ENCODE results near the gene COPZ1. TPM values are rescaled to one million over a fixed set of nuclear protein-coding genes. Genes with fewer than 3 reads are reported as not detected.
A peak's percentile ranks its signal among the peaks of the same experiment; 100 is the strongest.

COPZ1 gene
- total and polyA plus RNA-seq, 9 of the 15 experiments (the other 6 are each of a cell fraction or from before 2014, with no cell fraction given) = 137 to 487 (median 233) TPM

GRCh38 chr12:54306925-54307741 lies 17.8 kb upstream of the COPZ1 start (continued):
- peak; percentile 64; the same call in 1 of the 2 replicates for TF ChIP-seq CREB3L1 (IDR thresholded peaks at IDR 0.05; ENCODE audit: borderline replicate concordance, low read depth)
- TF ChIP-seq SMAD2 (IDR thresholded peaks at IDR 0.05; ENCODE audit: low read depth, low read length) = no peak
- TF ChIP-seq EGR1 (conservative IDR thresholded peaks at IDR 0.05) = no peak
- TF ChIP-seq CBFA2T3 (IDR thresholded peaks at IDR 0.05) = peak; percentile 58
- no peak for TF ChIP-seq ZBTB17 (CRISPR knock-in tag; IDR thresholded peaks at IDR 0.05)
- peak; percentile 85 for TF ChIP-seq CCNT2 (IDR thresholded peaks at IDR 0.05; ENCODE audit: borderline replicate concordance, extremely low read depth, insufficient read length, low read depth, low read length)
- no peak for TF ChIP-seq ZFP91 (CRISPR knock-in tag; IDR thresholded peaks at IDR 0.05)
- no peak for TF ChIP-seq ZNF436 (CRISPR knock-in tag; IDR thresholded peaks at IDR 0.05)
- peak; percentile 41; the same call in 1 of the 2 replicates for TF ChIP-seq ELF4 (CRISPR knock-in tag; IDR thresholded peaks at IDR 0.05)
- TF ChIP-seq CREBBP (IDR thresholded peaks at IDR 0.05; ENCODE audit: low read depth, low read length) = no peak
- no peak for TF ChIP-seq CHCHD3 (CRISPR knock-in tag; IDR thresholded peaks at IDR 0.05)
- TF ChIP-seq ZNF239 (CRISPR knock-in tag; IDR thresholded peaks at IDR 0.05) = no peak; the same call in 1 of the 2 replicates
- TF ChIP-seq LARP7 (IDR thresholded peaks at IDR 0.05) = no peak
- TF ChIP-seq CTBP1 (IDR thresholded peaks at IDR 0.05; ENCODE audit: borderline replicate concordance) = peak; percentile 99
- no peak for TF ChIP-seq ZNF764 (CRISPR knock-in tag; IDR thresholded peaks at IDR 0.05; ENCODE audit: low read depth)
- no peak for TF ChIP-seq ZNF140 (CRISPR knock-in tag; IDR thresholded peaks at IDR 0.05)
- no peak for TF ChIP-seq GABPA (tag; conservative IDR thresholded peaks at IDR 0.05; ENCODE audit: low read depth)
- TF ChIP-seq ZNF75A (CRISPR knock-in tag; IDR thresholded peaks at IDR 0.05) = no peak
- TF ChIP-seq ZKSCAN1 (IDR thresholded peaks at IDR 0.05; ENCODE audit: low read depth, low read length) = peak; percentile 57; the same call in 1 of the 2 replicates
